Ishikawa (cell line): ENCODE data around the gene DNTT.

Experiments
- CEBPB ChIP-seq: IDR thresholded peaks from 2 replicates; pipeline ENCODE4 v1.6.1; 2012
- CREB1 ChIP-seq: IDR thresholded peaks from 2 replicates; pipeline ENCODE4 v1.6.1; 2012; ENCODE audit warnings: low read depth
- EGR1 ChIP-seq: IDR thresholded peaks from 2 replicates; pipeline ENCODE4 v1.6.1; 2012
- EP300 ChIP-seq: IDR thresholded peaks from 2 replicates; pipeline ENCODE4 v1.6.1; 2012; ENCODE audit warnings: borderline replicate concordance
- FOXM1 ChIP-seq: IDR thresholded peaks from 2 replicates; pipeline ENCODE4 v1.6.1; 2012; ENCODE audit warnings: low read depth, borderline replicate concordance
- MAX ChIP-seq: IDR thresholded peaks from 2 replicates; pipeline ENCODE4 v1.6.1; 2012
- NFIC ChIP-seq: IDR thresholded peaks from 2 replicates; pipeline ENCODE4 v1.6.1; 2012
- REST ChIP-seq: IDR thresholded peaks from 2 replicates; pipeline ENCODE4 v1.6.1; 2012; ENCODE audit warnings: low read depth, mild to moderate bottlenecking
- TAF1 ChIP-seq: IDR thresholded peaks from 2 replicates; pipeline ENCODE4 v1.6.1; 2012; ENCODE audit warnings: low read depth, mild to moderate bottlenecking
- TCF12 ChIP-seq: IDR thresholded peaks from 2 replicates; pipeline ENCODE4 v1.6.1; 2012; ENCODE audit warnings: low read depth
- TEAD4 ChIP-seq: IDR thresholded peaks from 2 replicates; pipeline ENCODE4 v1.6.1; 2012
- USF1 ChIP-seq: IDR thresholded peaks from 2 replicates; pipeline ENCODE4 v1.6.1; 2012
- YY1 ChIP-seq: IDR thresholded peaks from 2 replicates; pipeline ENCODE4 v1.6.1; 2012; ENCODE audit warnings: low read depth
- ZBTB7A ChIP-seq: IDR thresholded peaks from 2 replicates; pipeline ENCODE4 v1.6.1; 2012; ENCODE audit warnings: low read depth

- TF ChIP-seq REST (no peak), EP300 (no peak), MAX (no peak), ZBTB7A (no peak), TAF1 (no peak), USF1 (no peak), FOXM1 (no peak), NFIC (no peak), YY1 (no peak), TEAD4 (no peak), CEBPB (no peak), CREB1 (no peak), TCF12 (no peak), EGR1 (no peak)
Observed at GRCh38 chr10:96324447-96324846, 20.2 kb downstream of the DNTT start.
